ENCODE results near the gene TMEM259. TPM values are rescaled to one million over a fixed set of nuclear protein-coding genes. Genes with fewer than 3 reads are reported as not detected.
A peak's percentile ranks its signal among the peaks of the same experiment; 100 is the strongest.
"Not testable (repeated sequence)": the region's sequence is repeated elsewhere in the genome, so short reads cannot be mapped to it uniquely, and the experiment has no call there.

Gene TMEM259
- total RNA-seq, 1 donor from 2014 or later: 199 TPM

- peaks cover 9% of the 10 kb centered on the region for H3K4me1 Mint-ChIP-seq (ENCODE audit: low read depth)
- TF ChIP-seq, protein P1, sequence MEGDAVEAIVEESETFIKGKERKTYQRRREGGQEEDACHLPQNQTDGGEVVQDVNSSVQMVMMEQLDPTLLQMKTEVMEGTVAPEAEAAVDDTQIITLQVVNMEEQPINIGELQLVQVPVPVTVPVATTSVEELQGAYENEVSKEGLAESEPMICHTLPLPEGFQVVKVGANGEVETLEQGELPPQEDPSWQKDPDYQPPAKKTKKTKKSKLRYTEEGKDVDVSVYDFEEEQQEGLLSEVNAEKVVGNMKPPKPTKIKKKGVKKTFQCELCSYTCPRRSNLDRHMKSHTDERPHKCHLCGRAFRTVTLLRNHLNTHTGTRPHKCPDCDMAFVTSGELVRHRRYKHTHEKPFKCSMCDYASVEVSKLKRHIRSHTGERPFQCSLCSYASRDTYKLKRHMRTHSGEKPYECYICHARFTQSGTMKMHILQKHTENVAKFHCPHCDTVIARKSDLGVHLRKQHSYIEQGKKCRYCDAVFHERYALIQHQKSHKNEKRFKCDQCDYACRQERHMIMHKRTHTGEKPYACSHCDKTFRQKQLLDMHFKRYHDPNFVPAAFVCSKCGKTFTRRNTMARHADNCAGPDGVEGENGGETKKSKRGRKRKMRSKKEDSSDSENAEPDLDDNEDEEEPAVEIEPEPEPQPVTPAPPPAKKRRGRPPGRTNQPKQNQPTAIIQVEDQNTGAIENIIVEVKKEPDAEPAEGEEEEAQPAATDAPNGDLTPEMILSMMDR (IDR thresholded peaks at IDR 0.05; ENCODE audit: unreplicated experiment): no peak
- DNase-seq (ENCODE audit: low spot score, unreplicated experiment): peak; percentile 58
- H3K27me3 Mint-ChIP-seq: no peaks in the 10 kb centered on the region
- H3K27ac Mint-ChIP-seq: peak overlapping the region; percentile 86
- H3K9me3 Mint-ChIP-seq (ENCODE audit: low read depth): no peaks in the 10 kb centered on the region
- peak overlapping the region; percentile 90 for H3K4me3 Mint-ChIP-seq (ENCODE audit: low read depth)
- peaks cover 8% of the 10 kb centered on the region for H3K36me3 Mint-ChIP-seq (ENCODE audit: insufficient read depth)
These were observed 7.4 kb upstream of the TMEM259 start for GRCh38 chr19:1028062-1028926.

DNA sequence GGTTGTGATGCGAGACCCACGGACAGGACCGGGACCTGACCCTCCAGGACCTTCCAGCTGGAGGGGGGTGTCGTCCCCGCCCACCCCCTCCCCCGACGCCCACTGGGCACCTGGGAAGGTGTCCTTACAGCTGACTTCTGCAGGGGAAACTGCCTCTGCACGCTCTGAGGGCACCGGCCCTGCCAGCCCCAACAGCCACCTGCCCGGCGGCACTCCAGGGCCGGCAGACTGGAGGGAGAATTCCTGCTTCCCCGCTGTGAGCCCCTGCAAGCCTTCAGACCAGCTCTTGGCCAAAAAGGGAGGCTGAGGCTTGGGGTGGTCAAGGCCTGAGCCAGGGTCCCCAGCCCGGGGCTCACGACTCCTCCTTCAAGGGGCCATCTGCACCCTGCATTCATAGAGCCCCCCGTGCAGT, 6.7 kb upstream of the TMEM259 start:
- Mint-ChIP-seq H3K27ac (peak overlapping the region; percentile 86), H3K9me3 (ENCODE audit: low read depth) (no peaks in the 10 kb centered on the region), H3K27me3 (no peaks in the 10 kb centered on the region), H3K4me1 (ENCODE audit: low read depth) (peaks cover 9% of the 10 kb centered on the region), H3K36me3 (ENCODE audit: insufficient read depth) (peaks cover 7% of the 10 kb centered on the region), H3K4me3 (ENCODE audit: low read depth) (peak overlapping the region; percentile 90)
- TF ChIP-seq, protein P1 (IDR thresholded peaks at IDR 0.05; ENCODE audit: unreplicated experiment): no peak
- DNase-seq (ENCODE audit: low spot score, unreplicated experiment): no peak

GRCh38 chr19:1026783-1027649, 6.1 kb upstream of the TMEM259 start:
- Mint-ChIP-seq H3K4me1 (ENCODE audit: low read depth) (peaks cover 9% of the 10 kb centered on the region), H3K4me3 (ENCODE audit: low read depth) (peak overlapping the region; percentile 90), H3K27ac (peak overlapping the region; percentile 97), H3K36me3 (ENCODE audit: insufficient read depth) (peaks cover 4% of the 10 kb centered on the region), H3K9me3 (ENCODE audit: low read depth) (no peaks in the 10 kb centered on the region), H3K27me3 (no peaks in the 10 kb centered on the region)
- TF ChIP-seq, protein P1 (IDR thresholded peaks at IDR 0.05; ENCODE audit: unreplicated experiment): no peak
- DNase-seq (ENCODE audit: low spot score, unreplicated experiment): no peak

DNA sequence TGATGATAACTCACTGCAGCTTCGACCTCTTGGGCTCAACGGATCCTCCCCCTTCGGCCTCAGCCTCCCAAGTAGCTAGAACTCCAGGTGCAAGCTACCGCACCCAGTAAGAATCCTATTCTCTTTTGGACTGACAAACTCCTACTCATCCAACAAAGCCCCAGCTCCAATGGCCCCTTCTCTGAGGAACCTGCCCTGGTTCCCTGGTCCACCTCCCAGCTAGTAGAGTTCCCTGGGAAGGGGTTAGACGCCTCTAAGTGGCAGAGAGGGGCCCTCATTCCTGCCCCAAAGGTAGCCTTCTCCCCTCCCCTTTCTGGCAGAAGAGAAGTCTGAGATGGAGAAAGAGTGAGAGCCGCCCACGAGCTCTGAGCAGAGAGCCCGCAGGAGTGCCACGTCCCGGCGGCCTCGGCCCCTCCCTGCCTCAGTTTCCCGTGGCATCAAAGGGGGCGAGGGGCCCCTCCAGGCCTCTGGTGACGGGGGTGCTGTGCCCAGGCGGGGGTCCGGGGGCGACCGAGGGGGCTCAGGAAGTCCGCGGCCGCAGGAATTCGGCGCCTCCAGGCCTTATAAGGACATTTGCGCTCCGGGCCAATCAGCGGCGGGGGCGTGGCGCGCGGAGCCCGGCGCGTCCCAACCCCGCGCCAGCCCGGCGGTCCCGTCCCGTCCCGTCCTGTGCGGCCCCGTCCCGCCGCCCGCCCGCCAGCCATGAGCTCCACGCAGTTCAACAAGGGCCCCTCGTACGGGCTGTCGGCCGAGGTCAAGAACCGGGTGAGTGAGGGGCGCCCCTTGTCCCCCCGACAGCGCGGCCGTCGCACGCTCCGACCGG, 5.2 kb upstream of the TMEM259 start, which contains the start of gene CNN2:
Gene CNN2 (plus strand): TSS at position 649 of the 823 bp plus-strand sequence. CDS start 54 bp downstream, at position 703.
- H3K27me3 Mint-ChIP-seq: no peaks in the 10 kb centered on the region
- H3K36me3 Mint-ChIP-seq (ENCODE audit: insufficient read depth): peaks cover 4% of the 10 kb centered on the region
- H3K4me3 Mint-ChIP-seq (ENCODE audit: low read depth): peak within 1 kb of the TSS; percentile 90

DNA sequence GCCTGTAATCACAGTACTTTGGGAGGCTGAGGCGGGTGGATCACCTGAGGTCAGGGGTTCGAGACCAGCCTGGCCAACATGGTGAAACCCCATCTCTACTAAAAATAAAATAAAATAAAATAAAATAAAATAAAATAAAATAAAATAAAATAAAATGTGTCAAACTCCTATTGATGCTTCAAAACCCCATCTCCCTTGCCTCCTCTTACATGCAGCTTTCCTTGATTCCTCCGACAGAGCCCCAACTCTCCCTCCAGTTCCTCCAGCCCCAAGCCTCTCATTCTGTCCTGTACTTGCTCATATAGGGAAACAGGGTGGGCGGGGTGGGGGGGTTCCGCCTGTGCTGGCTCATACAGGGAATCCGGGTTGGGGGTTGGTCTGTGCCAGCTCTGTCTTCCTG, 4.2 kb upstream of the TMEM259 start:
- H3K4me3 Mint-ChIP-seq (ENCODE audit: low read depth); H3K27me3 Mint-ChIP-seq; DNase-seq (ENCODE audit: low spot score, unreplicated experiment); H3K36me3 Mint-ChIP-seq (ENCODE audit: insufficient read depth); H3K9me3 Mint-ChIP-seq (ENCODE audit: low read depth); H3K4me1 Mint-ChIP-seq (ENCODE audit: low read depth): not testable (repeated sequence)
- peak overlapping the region; percentile 85 for H3K27ac Mint-ChIP-seq

More for the DNA sequence above, 5.2 kb upstream of the TMEM259 start, which contains the start of gene CNN2:
- TF ChIP-seq, protein P1 (IDR thresholded peaks at IDR 0.05; ENCODE audit: unreplicated experiment): no peak
- H3K9me3 Mint-ChIP-seq (ENCODE audit: low read depth): no peaks in the 10 kb centered on the region
- H3K27ac Mint-ChIP-seq: peak within 1 kb of the TSS; percentile 98
- H3K4me1 Mint-ChIP-seq (ENCODE audit: low read depth): peaks cover 9% of the 10 kb centered on the region
- peak; percentile 72 for DNase-seq (ENCODE audit: low spot score, unreplicated experiment)

DNA sequence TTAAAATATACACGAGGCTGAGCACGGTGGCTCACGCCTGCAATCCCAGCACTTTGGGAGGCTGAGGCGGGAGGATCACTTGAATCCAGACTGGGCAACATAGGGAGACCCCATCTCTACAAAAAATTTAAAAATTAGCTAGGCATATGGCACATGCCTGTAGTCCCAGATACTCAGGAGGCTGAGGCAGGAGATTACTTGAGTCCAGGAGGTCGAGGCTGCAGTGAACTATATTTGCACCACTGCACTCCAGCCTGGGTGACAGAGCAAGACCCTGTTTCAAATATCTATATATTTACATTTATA, 2.9 kb upstream of the TMEM259 start:
- not testable (repeated sequence) for H3K9me3 Mint-ChIP-seq (ENCODE audit: low read depth); H3K4me3 Mint-ChIP-seq (ENCODE audit: low read depth); H3K27me3 Mint-ChIP-seq; H3K36me3 Mint-ChIP-seq (ENCODE audit: insufficient read depth); DNase-seq (ENCODE audit: low spot score, unreplicated experiment)
- peak overlapping the region; percentile 41 for H3K27ac Mint-ChIP-seq
- H3K4me1 Mint-ChIP-seq (ENCODE audit: low read depth): peaks cover 12% of the 10 kb centered on the region

Measured in progenitor cell of endocrine pancreas (in vitro differentiated cells).